Osteocyte (in vitro differentiated cells): Measurements from ENCODE around the gene SNX25. TPM values are rescaled to one million over a fixed set of nuclear protein-coding genes. Genes with fewer than 3 reads are reported as not detected.

Source experiments
- DNase-seq: peaks from one replicate; pipeline ENCODE4 v3.0.0; 2021; ENCODE audit warnings: mixed read lengths; ENCODE audit not compliant: unreplicated experiment; ENCODE audit errors: extremely low spot score
- H3K27ac Mint-ChIP-seq: one replicate; pipeline ENCODE4 v1.8.0; 2021; ENCODE audit warnings: mild to moderate bottlenecking, mixed read lengths; ENCODE audit not compliant: unreplicated experiment
- H3K27me3 Mint-ChIP-seq: one replicate; pipeline ENCODE4 v1.8.0; 2021; ENCODE audit warnings: mixed read lengths; ENCODE audit not compliant: unreplicated experiment
- H3K36me3 Mint-ChIP-seq: one replicate; pipeline ENCODE4 v1.8.0; 2021; ENCODE audit warnings: mixed read lengths; ENCODE audit not compliant: unreplicated experiment
- H3K4me1 Mint-ChIP-seq: one replicate; pipeline ENCODE4 v1.8.0; 2021; ENCODE audit warnings: mixed read lengths; ENCODE audit not compliant: unreplicated experiment
- H3K4me3 Mint-ChIP-seq: one replicate; pipeline ENCODE4 v1.8.0; 2021; ENCODE audit warnings: mild to moderate bottlenecking, moderate library complexity, mixed read lengths; ENCODE audit not compliant: unreplicated experiment
- H3K9me3 Mint-ChIP-seq: one replicate; pipeline ENCODE4 v1.8.0; 2021; ENCODE audit warnings: mixed read lengths; ENCODE audit not compliant: unreplicated experiment
- CTCF ChIP-seq: fragments of 200-600 bp; sonication (generic); IDR thresholded peaks from 2 replicates; pipeline ENCODE4 v1.5.0; 2021; ENCODE audit warnings: antibody characterized with exemption, mild to moderate bottlenecking, moderate library complexity
- total RNA-seq: library from RNA; stranded (reverse); gene quantifications from 2 replicates; pipeline ENCODE4 v1.2.1, GENCODE V29; 2021

SNX25 gene
- total RNA-seq, 1 donor from 2014 or later = 44.4 TPM

DNA sequence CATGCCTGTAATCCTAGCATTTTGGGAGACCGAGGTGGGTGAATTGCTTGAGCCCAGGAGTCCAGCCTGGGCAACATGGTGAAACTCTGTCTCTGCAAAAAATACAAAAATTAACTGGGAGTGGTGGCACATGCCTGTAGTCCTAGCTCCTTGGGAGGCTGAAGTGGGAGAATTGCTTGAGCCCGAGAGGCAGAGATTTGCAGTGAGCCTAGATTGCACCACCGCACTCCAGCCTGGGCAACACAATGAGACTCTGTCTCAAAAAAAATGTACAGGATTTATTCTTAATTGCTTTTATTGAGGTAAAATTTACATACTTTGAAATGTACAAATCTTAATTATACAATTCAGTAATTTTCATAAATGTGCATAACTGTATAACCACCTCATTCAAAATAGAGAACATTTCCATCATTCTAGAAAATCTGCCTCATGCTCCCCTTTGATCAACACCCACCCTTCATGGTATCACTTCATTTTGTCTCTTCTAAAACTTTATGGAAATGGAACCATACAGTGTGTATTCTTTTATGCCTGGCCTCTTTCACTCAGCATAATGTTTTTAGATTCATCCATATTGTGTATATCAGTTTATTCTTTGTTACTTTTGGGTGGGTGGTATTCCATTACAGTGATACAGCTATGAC lies 39.1 kb downstream of the SNX25 start:
- Mint-ChIP-seq H3K4me1 (peaks cover 60% of the 10 kb centered on the region), H3K36me3 (peaks cover 25% of the 10 kb centered on the region), H3K4me3 (no peak overlapping the region), H3K9me3 (no peaks in the 10 kb centered on the region), H3K27ac (peak overlapping the region; percentile 1), H3K27me3 (no peaks in the 10 kb centered on the region)
- TF ChIP-seq CTCF = no peak
- no peak for DNase-seq

DNA sequence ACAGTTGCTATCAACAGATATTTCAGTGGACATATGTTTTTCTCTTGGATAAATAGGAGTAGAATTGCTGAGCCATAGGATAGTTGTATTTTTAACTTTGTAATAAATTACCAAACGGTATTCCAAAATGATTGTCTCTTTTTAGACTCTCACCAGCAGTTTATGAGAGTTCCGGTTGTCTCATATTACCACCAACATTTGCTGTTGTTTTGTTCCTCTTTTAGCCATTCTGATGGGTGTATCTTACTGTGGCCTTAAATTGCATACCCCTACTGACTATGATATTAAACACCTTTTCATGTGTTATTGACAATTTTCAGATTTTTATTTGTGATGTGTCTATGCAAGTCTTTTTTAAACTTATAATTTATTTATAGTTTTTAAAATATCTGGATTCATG lies 39.7 kb downstream of the SNX25 start:
- Mint-ChIP-seq H3K9me3 (no peaks in the 10 kb centered on the region), H3K36me3 (peaks cover 28% of the 10 kb centered on the region), H3K27me3 (no peaks in the 10 kb centered on the region), H3K4me1 (peaks cover 59% of the 10 kb centered on the region), H3K4me3 (no peak overlapping the region), H3K27ac (no peak overlapping the region)
- DNase-seq = no peak
- no peak for TF ChIP-seq CTCF

GRCh38 chr4:185254434-185254833 lies 45.0 kb downstream of the SNX25 start:
- Mint-ChIP-seq H3K4me3 (no peak overlapping the region), H3K9me3 (no peaks in the 10 kb centered on the region), H3K4me1 (peaks cover 55% of the 10 kb centered on the region), H3K27me3 (no peaks in the 10 kb centered on the region), H3K36me3 (peaks cover 24% of the 10 kb centered on the region), H3K27ac (peak overlapping the region; percentile 70)
- DNase-seq = no peak
- TF ChIP-seq CTCF = no peak

DNA sequence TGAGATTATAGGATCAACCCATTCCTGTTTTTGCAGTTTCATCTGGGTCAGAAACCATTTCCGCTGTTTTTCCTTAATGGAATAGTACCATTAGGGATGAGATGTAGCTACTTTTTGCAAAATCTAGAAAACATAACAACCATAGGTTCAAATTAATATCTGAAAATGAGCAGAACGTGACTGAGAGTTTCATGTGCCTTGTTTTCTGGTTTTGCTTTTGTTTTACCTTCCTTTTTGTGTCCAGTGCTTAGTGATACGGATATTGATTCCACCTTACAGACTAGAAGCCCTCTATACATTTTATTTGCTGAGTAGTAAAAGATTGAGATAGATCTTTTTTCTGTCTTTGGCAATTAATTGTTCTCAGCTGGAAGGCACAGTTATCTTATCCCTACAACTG lies 46.5 kb downstream of the SNX25 start:
- TF ChIP-seq CTCF = no peak
- H3K4me3 Mint-ChIP-seq = no peak overlapping the region
- no peaks in the 10 kb centered on the region for H3K9me3 Mint-ChIP-seq
- peaks cover 57% of the 10 kb centered on the region for H3K4me1 Mint-ChIP-seq
- no peak for DNase-seq
- peaks cover 17% of the 10 kb centered on the region for H3K36me3 Mint-ChIP-seq
- H3K27me3 Mint-ChIP-seq = no peaks in the 10 kb centered on the region
- H3K27ac Mint-ChIP-seq = no peak overlapping the region

GRCh38 chr4:185256446-185256845 lies 47.0 kb downstream of the SNX25 start:
- no peaks in the 10 kb centered on the region for H3K9me3 Mint-ChIP-seq
- peaks cover 53% of the 10 kb centered on the region for H3K4me1 Mint-ChIP-seq
- no peaks in the 10 kb centered on the region for H3K27me3 Mint-ChIP-seq
- no peak overlapping the region for H3K4me3 Mint-ChIP-seq
- no peak for DNase-seq
- no peak for TF ChIP-seq CTCF
- peaks cover 16% of the 10 kb centered on the region for H3K36me3 Mint-ChIP-seq
- no peak overlapping the region for H3K27ac Mint-ChIP-seq
